GM12878 (cell line): ENCODE results near the gene SERTAD2. TPM values are rescaled to one million over a fixed set of nuclear protein-coding genes. Genes with fewer than 3 reads are reported as not detected.

ENCODE experiments used
- ATAC-seq: fragments of 200-7000 bp; cut with Tn5 transposase; 3 replicates; pipeline ENCODE4 v1.9.1; 2020; ENCODE audit warnings: mild to moderate bottlenecking, moderate library complexity
- BruUV-seq: library from RNA; stranded (reverse); fragments of 400-500 nt; replicated peaks from 2 replicates; lab custom pipeline; 2021; lab: Mats Ljungman, UMichigan
- CTCF ChIA-PET: fragments of 300-600 bp; sonication (Branson Sonifier 250); formaldehyde crosslinking; extraction: SDS; loops from one replicate; lab custom pipeline; 2021; ENCODE audit warnings: inconsistent platforms; lab: Yijun Ruan, JAX
- POLR2A ChIA-PET: fragments of 350-600 bp; formaldehyde crosslinking; extraction: SDS; loops from one replicate; lab custom pipeline; 2021; ENCODE audit warnings: inconsistent platforms; lab: Charles Lee
- RAD21 ChIA-PET: fragments of 300-600 bp; sonication (Branson Sonifier 250); formaldehyde crosslinking; loops from one replicate; lab custom pipeline; 2023; ENCODE audit warnings: antibody characterized with exemption; ENCODE audit not compliant: unreplicated experiment; lab: Charles Lee
- SMC1A ChIA-PET: fragments of 300-600 bp; sonication (Branson Sonifier 250); formaldehyde crosslinking; loops from one replicate; lab custom pipeline; 2023; ENCODE audit not compliant: unreplicated experiment, uncharacterized antibody; lab: Charles Lee
- DNase-seq: peaks from one replicate; pipeline ENCODE4 v3.0.0-alpha.2; 2011; ENCODE audit warnings: low read depth, low spot score
- FAIRE-seq: peaks from 3 replicates; lab custom pipeline; 2011; peaks lifted over from hg19 to GRCh38; lab: Jason Lieb, UNC
- H2AFZ ChIP-seq: 2 replicates; pipeline ENCODE4 v1.6.0; 2011; ENCODE audit warnings: low read depth, low read length, control low read depth; ENCODE audit not compliant: control insufficient read depth
- H3K27ac ChIP-seq: 2 replicates; pipeline ENCODE4 v1.5.1; 2011; ENCODE audit warnings: control low read depth; ENCODE audit not compliant: control insufficient read depth, insufficient read depth
- H3K27me3 ChIP-seq, 2 experiments: replicated peaks in 1 of 2; 2 replicates each; pipeline versions ENCODE4 v1.6.0 to v1.6.1; 2011; ENCODE audit warnings: low read length in 1 of 2; ENCODE audit not compliant: control insufficient read depth in 2 of 2, insufficient read depth in 2 of 2
- H3K36me3 ChIP-seq, 2 experiments: 2 replicates each; pipeline ENCODE4 v1.5.1; 2011; ENCODE audit warnings: low read length in 1 of 2; ENCODE audit not compliant: control insufficient read depth in 2 of 2, insufficient read depth in 2 of 2
- H3K4me1 ChIP-seq: 2 replicates; pipeline ENCODE4 v1.6.1; 2011; ENCODE audit warnings: mild to moderate bottlenecking, low read length, moderate library complexity, mixed read lengths; ENCODE audit not compliant: control insufficient read depth, insufficient read depth
- H3K4me2 ChIP-seq: 2 replicates; pipeline ENCODE4 v1.6.0; 2011; ENCODE audit warnings: control low read depth; ENCODE audit not compliant: control insufficient read depth, insufficient read depth
- H3K4me3 ChIP-seq: fragments of 200-600 bp; sonication (generic); 2 replicates; pipeline ENCODE4 v1.5.1; 2016
- H3K79me2 ChIP-seq: 2 replicates; pipeline ENCODE4 v1.6.0; 2011; ENCODE audit warnings: low read length; ENCODE audit not compliant: control insufficient read depth, insufficient read depth
- H3K9ac ChIP-seq: 2 replicates; pipeline ENCODE4 v1.8.0; 2011; ENCODE audit warnings: low read length, control low read depth, mixed read lengths; ENCODE audit not compliant: control insufficient read depth, insufficient read depth
- H3K9me3 ChIP-seq: replicated peaks from 3 replicates; pipeline ENCODE4 v1.5.1; 2011; ENCODE audit warnings: mild to moderate bottlenecking, low read length; ENCODE audit not compliant: control insufficient read depth, insufficient read depth
- H4K20me1 ChIP-seq: 2 replicates; pipeline ENCODE4 v1.6.0; 2011; ENCODE audit not compliant: control insufficient read depth, insufficient read depth
- EZH2 ChIP-seq: IDR thresholded peaks from 2 replicates; pipeline ENCODE4 v1.6.1; 2012; ENCODE audit warnings: low read depth, mild to moderate bottlenecking, control low read depth, inconsistent platforms, low read length, borderline replicate concordance; ENCODE audit not compliant: control insufficient read depth
- HDAC2 ChIP-seq: fragments of 200-600 bp; sonication (generic); IDR thresholded peaks from 2 replicates; pipeline ENCODE4 v1.6.1; 2017
- HDGF ChIP-seq: fragments of 450-650 bp; IDR thresholded peaks from 2 replicates; pipeline ENCODE4 v1.6.1; 2016; ENCODE audit warnings: antibody characterized with exemption
- IRF4 ChIP-seq: IDR thresholded peaks from 2 replicates; pipeline ENCODE4 v1.6.1; 2011; ENCODE audit warnings: low read depth, low read length
- JUNB ChIP-seq: IDR thresholded peaks from 2 replicates; pipeline ENCODE4 v1.6.1; 2016; ENCODE audit warnings: antibody characterized with exemption, mild to moderate bottlenecking
- KLF5 ChIP-seq: fragments of 450-650 bp; IDR thresholded peaks from 2 replicates; pipeline ENCODE4 v1.6.1; 2014; ENCODE audit warnings: mild to moderate bottlenecking; ENCODE audit not compliant: partially characterized antibody
- MYC ChIP-seq: IDR thresholded peaks from 2 replicates; pipeline ENCODE4 v1.6.1; 2011; ENCODE audit warnings: mild to moderate bottlenecking, low read length, moderate library complexity, inconsistent platforms; ENCODE audit not compliant: insufficient read depth, insufficient replicate concordance, insufficient read length, severe bottlenecking
- NFIC ChIP-seq: IDR thresholded peaks from 2 replicates; pipeline ENCODE4 v1.6.1; 2012; ENCODE audit warnings: low read depth, mild to moderate bottlenecking, inconsistent platforms, low read length, moderate library complexity
- SIX5 ChIP-seq: IDR thresholded peaks from 2 replicates; pipeline ENCODE4 v1.6.1; 2011; ENCODE audit warnings: mild to moderate bottlenecking, low read depth, low read length, moderate library complexity; ENCODE audit not compliant: severe bottlenecking
- ZNF622 ChIP-seq: fragments of 450-650 bp; IDR thresholded peaks from 2 replicates; pipeline ENCODE4 v1.6.1; 2017; ENCODE audit warnings: mild to moderate bottlenecking, inconsistent platforms
- WGBS: methylation state at CpG from one replicate; pipeline ENCODE4 v1.1.6; 2016; ENCODE audit warnings: low lambda C conversion rate; ENCODE audit not compliant: insufficient replicate concordance, insufficient coverage; ENCODE audit errors: missing lambda C conversion rate; 5-methylcytosine and 5-hydroxymethylcytosine counted together
- in situ Hi-C: fragments of 300-500 bp; cut with MboI; formaldehyde crosslinking; loops from 9 replicates; pipeline ENCODE4 v1.14.3; 2018; ENCODE audit warnings: mixed read lengths
- intact Hi-C: fragments of 100-400 bp; cut with micrococcal nuclease; formaldehyde crosslinking; loops from one replicate; pipeline ENCODE4 v1.14.2; 2022; ENCODE audit not compliant: unreplicated experiment
- polyA plus RNA-seq, 11 experiments: library from polyadenylated mRNA; depleted of rRNA in 4 of 11; unstranded in 6 of 11; stranded (reverse) in 5 of 11; fragments of >200 nt; fragmentation: Nextera tagmentation in 4 of 11; fragmentation: Illumina TruSeq in 1 of 11; extraction: Ambion mirVana in 4 of 11; extraction: Trizol in 1 of 11; gene quantifications; 1 replicate in 1 of 11; 2 replicates in 10 of 11; pipeline versions ENCODE4 v1.2.1 to v1.2.3, GENCODE V29; 2011 to 2016; ENCODE audit warnings: inconsistent platforms in 2 of 11, missing spikeins in 2 of 11, low read depth in 1 of 11
- total RNA-seq, 4 experiments: library from RNA; depleted of rRNA in 3 of 4; stranded (reverse); fragments of >200 nt in 3 of 4; fragmentation: Illumina TruSeq in 1 of 4; extraction: Trizol in 1 of 4; gene quantifications; 2 replicates each; pipeline versions ENCODE4 v1.2.1 to v1.2.3, GENCODE V29; 2013 to 2021
- TF ChIP-seq, protein P1 (sequence below): fragments of 450-650 bp; IDR thresholded peaks from 2 replicates; pipeline ENCODE4 v1.6.1; 2016; ENCODE audit warnings: mild to moderate bottlenecking
- TF ChIP-seq, protein P2 (sequence below): IDR thresholded peaks from 2 replicates; pipeline ENCODE4 v1.6.1; 2011; ENCODE audit warnings: low read depth, low read length, improper control_type of control experiment, borderline replicate concordance
- TF ChIP-seq, protein P3 (sequence below): fragments of 450-650 bp; IDR thresholded peaks from 2 replicates; pipeline ENCODE4 v1.6.1; 2017; ENCODE audit warnings: mild to moderate bottlenecking, low read depth, inconsistent platforms; ENCODE audit not compliant: poor library complexity, severe bottlenecking
- TF ChIP-seq, protein P4 (sequence below): fragments of 450-650 bp; IDR thresholded peaks from 2 replicates; pipeline ENCODE4 v1.6.1; 2017; ENCODE audit warnings: mild to moderate bottlenecking
- TF ChIP-seq, protein P5 (sequence below): fragments of 450-650 bp; IDR thresholded peaks from 2 replicates; pipeline ENCODE4 v1.6.1; 2017; ENCODE audit warnings: low read depth, mild to moderate bottlenecking, moderate library complexity

The SERTAD2 gene
- total and polyA plus RNA-seq, 10 of the 15 experiments (the other 5 are each of a cell fraction or from before 2014, with no cell fraction given): 7.9 to 28.7 (median 20.1) TPM

DNA sequence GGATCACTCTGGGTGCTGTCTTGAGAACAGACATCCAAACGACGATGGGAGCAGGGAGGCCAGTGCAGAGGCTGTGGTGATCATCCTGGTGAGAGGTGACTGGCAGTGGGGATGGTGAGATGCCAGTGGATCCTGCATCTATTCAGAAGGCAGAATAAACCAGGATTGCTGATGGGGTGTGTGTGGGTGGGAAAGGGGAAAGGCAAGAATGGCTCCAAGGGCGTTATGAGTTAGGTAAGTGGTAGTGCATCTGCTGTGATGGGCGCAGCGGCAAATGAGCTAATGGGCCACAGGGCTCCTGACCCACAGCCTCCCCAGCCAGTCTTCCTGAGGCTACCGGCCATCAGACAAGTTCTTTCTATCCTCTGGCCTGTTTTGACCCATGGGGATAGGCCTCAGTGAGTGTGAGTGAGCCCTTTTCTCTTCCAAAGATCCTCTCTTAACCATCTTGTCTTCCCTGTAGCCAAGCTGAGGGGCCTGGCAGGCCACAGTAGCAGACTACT, 29.6 kb downstream of the SERTAD2 start:
- Histone ChIP-seq H3K27ac (no peak overlapping the region), H3K36me3 (no peaks in the 10 kb centered on the region), H3K4me2 (no peak overlapping the region), H3K4me1 (peaks cover 8% of the 10 kb centered on the region), H3K79me2 (no peaks in the 10 kb centered on the region), H3K9me3 (no peaks in the 10 kb centered on the region), H2AFZ (no peak overlapping the region), H3K4me3 (no peak overlapping the region), H3K9ac (no peak overlapping the region), H4K20me1 (no peaks in the 10 kb centered on the region), H3K27me3 (no peaks in the 10 kb centered on the region)
- DNase-seq: no peak
- SMC1A ChIA-PET: interaction anchor here (1.1 to 1.6 kb wide), 3 partner anchors 11 to 32 kb away, joined by 3 read pairs; no protein-coding TSS in a partner anchor
- ATAC-seq: no peak
- BruUV-seq: no TSS peak
- in situ Hi-C loops (no loop called here), intact Hi-C loops (no loop called here)
- RAD21 ChIA-PET: interaction anchor here (0.8 to 1.1 kb wide), 2 partner anchors 9 to 13 kb away, joined by 3 read pairs; no protein-coding TSS in a partner anchor
- no peak for TF ChIP-seq HDGF
- TF ChIP-seq HDAC2: no peak
- no peak for TF ChIP-seq KLF5
- TF ChIP-seq IRF4: no peak
- TF ChIP-seq NFIC: no peak
- TF ChIP-seq, protein P1, sequence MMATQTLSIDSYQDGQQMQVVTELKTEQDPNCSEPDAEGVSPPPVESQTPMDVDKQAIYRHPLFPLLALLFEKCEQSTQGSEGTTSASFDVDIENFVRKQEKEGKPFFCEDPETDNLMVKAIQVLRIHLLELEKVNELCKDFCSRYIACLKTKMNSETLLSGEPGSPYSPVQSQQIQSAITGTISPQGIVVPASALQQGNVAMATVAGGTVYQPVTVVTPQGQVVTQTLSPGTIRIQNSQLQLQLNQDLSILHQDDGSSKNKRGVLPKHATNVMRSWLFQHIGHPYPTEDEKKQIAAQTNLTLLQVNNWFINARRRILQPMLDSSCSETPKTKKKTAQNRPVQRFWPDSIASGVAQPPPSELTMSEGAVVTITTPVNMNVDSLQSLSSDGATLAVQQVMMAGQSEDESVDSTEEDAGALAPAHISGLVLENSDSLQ: no peak
- no peak for TF ChIP-seq ZNF622
- TF ChIP-seq MYC: no peak
- TF ChIP-seq, protein P2, sequence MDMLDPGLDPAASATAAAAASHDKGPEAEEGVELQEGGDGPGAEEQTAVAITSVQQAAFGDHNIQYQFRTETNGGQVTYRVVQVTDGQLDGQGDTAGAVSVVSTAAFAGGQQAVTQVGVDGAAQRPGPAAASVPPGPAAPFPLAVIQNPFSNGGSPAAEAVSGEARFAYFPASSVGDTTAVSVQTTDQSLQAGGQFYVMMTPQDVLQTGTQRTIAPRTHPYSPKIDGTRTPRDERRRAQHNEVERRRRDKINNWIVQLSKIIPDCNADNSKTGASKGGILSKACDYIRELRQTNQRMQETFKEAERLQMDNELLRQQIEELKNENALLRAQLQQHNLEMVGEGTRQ: no peak
- no peak for TF ChIP-seq SIX5
- TF ChIP-seq, protein P3, sequence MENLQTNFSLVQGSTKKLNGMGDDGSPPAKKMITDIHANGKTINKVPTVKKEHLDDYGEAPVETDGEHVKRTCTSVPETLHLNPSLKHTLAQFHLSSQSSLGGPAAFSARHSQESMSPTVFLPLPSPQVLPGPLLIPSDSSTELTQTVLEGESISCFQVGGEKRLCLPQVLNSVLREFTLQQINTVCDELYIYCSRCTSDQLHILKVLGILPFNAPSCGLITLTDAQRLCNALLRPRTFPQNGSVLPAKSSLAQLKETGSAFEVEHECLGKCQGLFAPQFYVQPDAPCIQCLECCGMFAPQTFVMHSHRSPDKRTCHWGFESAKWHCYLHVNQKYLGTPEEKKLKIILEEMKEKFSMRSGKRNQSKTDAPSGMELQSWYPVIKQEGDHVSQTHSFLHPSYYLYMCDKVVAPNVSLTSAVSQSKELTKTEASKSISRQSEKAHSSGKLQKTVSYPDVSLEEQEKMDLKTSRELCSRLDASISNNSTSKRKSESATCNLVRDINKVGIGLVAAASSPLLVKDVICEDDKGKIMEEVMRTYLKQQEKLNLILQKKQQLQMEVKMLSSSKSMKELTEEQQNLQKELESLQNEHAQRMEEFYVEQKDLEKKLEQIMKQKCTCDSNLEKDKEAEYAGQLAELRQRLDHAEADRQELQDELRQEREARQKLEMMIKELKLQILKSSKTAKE: no peak
- TF ChIP-seq, protein P4, sequence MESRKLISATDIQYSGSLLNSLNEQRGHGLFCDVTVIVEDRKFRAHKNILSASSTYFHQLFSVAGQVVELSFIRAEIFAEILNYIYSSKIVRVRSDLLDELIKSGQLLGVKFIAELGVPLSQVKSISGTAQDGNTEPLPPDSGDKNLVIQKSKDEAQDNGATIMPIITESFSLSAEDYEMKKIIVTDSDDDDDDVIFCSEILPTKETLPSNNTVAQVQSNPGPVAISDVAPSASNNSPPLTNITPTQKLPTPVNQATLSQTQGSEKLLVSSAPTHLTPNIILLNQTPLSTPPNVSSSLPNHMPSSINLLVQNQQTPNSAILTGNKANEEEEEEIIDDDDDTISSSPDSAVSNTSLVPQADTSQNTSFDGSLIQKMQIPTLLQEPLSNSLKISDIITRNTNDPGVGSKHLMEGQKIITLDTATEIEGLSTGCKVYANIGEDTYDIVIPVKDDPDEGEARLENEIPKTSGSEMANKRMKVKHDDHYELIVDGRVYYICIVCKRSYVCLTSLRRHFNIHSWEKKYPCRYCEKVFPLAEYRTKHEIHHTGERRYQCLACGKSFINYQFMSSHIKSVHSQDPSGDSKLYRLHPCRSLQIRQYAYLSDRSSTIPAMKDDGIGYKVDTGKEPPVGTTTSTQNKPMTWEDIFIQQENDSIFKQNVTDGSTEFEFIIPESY: no peak
- TF ChIP-seq, protein P5, sequence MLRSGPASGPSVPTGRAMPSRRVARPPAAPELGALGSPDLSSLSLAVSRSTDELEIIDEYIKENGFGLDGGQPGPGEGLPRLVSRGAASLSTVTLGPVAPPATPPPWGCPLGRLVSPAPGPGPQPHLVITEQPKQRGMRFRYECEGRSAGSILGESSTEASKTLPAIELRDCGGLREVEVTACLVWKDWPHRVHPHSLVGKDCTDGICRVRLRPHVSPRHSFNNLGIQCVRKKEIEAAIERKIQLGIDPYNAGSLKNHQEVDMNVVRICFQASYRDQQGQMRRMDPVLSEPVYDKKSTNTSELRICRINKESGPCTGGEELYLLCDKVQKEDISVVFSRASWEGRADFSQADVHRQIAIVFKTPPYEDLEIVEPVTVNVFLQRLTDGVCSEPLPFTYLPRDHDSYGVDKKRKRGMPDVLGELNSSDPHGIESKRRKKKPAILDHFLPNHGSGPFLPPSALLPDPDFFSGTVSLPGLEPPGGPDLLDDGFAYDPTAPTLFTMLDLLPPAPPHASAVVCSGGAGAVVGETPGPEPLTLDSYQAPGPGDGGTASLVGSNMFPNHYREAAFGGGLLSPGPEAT: no peak
- no peak for TF ChIP-seq EZH2
- TF ChIP-seq JUNB: no peak
- CTCF ChIA-PET: interaction anchor here (1.7 to 5.4 kb wide), 3 partner anchors 8 to 196 kb away, joined by 3 to 18 read pairs (median 13); partner anchors contain the start of gene AFTPH
- POLR2A ChIA-PET: interaction anchor here (0.7 to 1.5 kb wide), 2 partner anchors 8 to 53 kb away, joined by 3 read pairs; no protein-coding TSS in a partner anchor
- WGBS: 91% methylated on average over 6 of the region's 6 CpGs
- no peak for FAIRE-seq
